22Rv1 (cell line): Measurements from ENCODE around the gene ANG.

ENCODE experiments used
- ZFX ChIP-seq: fragments of 450-650 bp; IDR thresholded peaks from 2 replicates; pipeline ENCODE4 v1.6.1; 2017; ENCODE audit warnings: antibody characterized with exemption, borderline replicate concordance
- TF ChIP-seq, protein P1 (sequence below): fragments of 450-650 bp; IDR thresholded peaks from 2 replicates; pipeline ENCODE4 v1.5.1; 2017; ENCODE audit warnings: mild to moderate bottlenecking

DNA sequence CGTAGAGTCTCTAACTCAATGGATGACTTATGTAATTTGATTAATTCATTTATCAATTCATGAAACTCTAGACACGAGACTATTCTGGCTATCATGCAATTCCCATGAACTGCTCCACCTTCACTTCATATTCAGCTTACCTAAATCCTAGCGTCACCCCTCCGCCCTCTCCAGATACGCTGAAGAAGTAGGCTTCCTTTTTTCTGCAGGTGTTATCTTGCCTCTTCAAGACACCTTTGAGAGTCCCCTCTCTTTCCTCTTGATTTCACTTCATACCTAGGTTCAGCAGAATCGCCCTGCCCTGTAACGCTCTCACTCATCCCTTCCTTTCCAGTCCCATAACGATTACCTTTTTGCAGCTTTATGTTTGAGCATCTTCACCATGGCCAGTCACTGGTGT, 8.2 kb upstream of the ANG start:
- TF ChIP-seq, protein P1, sequence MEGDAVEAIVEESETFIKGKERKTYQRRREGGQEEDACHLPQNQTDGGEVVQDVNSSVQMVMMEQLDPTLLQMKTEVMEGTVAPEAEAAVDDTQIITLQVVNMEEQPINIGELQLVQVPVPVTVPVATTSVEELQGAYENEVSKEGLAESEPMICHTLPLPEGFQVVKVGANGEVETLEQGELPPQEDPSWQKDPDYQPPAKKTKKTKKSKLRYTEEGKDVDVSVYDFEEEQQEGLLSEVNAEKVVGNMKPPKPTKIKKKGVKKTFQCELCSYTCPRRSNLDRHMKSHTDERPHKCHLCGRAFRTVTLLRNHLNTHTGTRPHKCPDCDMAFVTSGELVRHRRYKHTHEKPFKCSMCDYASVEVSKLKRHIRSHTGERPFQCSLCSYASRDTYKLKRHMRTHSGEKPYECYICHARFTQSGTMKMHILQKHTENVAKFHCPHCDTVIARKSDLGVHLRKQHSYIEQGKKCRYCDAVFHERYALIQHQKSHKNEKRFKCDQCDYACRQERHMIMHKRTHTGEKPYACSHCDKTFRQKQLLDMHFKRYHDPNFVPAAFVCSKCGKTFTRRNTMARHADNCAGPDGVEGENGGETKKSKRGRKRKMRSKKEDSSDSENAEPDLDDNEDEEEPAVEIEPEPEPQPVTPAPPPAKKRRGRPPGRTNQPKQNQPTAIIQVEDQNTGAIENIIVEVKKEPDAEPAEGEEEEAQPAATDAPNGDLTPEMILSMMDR: no peak
- TF ChIP-seq ZFX: no peak
